Measurements from ENCODE around the gene PPP2R3B. TPM values are rescaled to one million over a fixed set of nuclear protein-coding genes. Genes with fewer than 3 reads are reported as not detected.

PPP2R3B gene
- total RNA-seq, 1 donor from 2014 or later, result 28.2 TPM

DNA sequence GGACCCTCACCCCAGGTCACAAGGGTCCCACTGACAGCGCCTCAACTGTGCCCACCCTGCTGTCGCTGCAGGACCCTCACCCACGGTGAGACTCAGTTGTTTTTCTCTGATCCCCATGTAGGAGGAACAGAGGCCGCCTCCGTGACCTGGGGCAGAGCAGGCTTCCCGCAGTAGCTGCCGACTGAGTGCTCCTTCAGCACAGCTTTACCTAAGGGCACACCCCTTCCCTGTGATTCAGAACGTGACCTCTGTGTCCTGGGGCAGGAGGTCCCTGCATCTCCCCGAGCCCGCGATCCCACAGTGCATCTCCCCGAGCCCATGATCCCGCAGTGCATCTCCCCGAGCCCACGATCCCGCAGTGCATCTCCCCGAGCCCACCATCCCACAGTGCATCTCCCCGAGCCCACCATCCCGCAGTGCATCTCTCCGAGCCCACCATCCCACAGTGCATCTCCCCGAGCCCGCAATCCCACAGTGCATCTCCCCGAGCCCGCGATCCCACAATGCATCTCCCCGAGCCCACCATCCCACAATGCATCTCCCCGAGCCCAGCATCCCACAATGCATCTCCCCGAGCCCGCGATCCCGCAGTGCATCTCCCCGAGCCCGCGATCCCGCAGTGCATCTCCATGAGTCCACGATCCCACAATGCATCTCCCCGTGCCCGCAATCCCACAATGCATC is 23.6 kb downstream of the PPP2R3B start:
- peaks cover 5% of the 10 kb centered on the region for H3K4me1 Mint-ChIP-seq (ENCODE audit: unreplicated experiment)
- H3K4me3 Mint-ChIP-seq (ENCODE audit: unreplicated experiment), result no peak overlapping the region
- H3K27ac Mint-ChIP-seq (ENCODE audit: unreplicated experiment), result no peak overlapping the region
- no peaks in the 10 kb centered on the region for H3K27me3 Mint-ChIP-seq (ENCODE audit: unreplicated experiment)
- TF ChIP-seq, protein P1, sequence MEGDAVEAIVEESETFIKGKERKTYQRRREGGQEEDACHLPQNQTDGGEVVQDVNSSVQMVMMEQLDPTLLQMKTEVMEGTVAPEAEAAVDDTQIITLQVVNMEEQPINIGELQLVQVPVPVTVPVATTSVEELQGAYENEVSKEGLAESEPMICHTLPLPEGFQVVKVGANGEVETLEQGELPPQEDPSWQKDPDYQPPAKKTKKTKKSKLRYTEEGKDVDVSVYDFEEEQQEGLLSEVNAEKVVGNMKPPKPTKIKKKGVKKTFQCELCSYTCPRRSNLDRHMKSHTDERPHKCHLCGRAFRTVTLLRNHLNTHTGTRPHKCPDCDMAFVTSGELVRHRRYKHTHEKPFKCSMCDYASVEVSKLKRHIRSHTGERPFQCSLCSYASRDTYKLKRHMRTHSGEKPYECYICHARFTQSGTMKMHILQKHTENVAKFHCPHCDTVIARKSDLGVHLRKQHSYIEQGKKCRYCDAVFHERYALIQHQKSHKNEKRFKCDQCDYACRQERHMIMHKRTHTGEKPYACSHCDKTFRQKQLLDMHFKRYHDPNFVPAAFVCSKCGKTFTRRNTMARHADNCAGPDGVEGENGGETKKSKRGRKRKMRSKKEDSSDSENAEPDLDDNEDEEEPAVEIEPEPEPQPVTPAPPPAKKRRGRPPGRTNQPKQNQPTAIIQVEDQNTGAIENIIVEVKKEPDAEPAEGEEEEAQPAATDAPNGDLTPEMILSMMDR (IDR thresholded peaks at IDR 0.05), result no peak
- no peaks in the 10 kb centered on the region for H3K9me3 Mint-ChIP-seq (ENCODE audit: unreplicated experiment)
- no peak for DNase-seq (ENCODE audit: extremely low spot score, unreplicated experiment)
- H3K36me3 Mint-ChIP-seq (ENCODE audit: unreplicated experiment), result peaks cover 27% of the 10 kb centered on the region

DNA sequence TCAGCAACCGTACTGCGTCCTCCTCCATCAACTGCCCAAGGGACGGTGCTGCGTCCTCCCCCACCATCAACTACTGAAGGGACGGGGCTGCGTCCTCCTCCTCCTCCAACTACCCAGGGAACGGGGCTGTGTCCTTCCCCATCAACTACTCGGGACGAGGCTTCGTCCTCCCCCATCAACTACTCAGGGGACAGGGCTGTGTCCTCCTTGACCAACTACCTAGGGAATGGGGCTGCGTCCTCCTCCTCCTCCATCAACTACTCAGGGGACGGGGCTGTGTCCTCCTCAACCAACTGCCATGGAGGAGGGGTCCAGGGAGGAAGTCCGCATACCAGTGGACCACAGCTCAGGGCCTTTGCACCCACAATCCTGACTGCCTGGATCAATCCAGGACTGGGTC is 24.4 kb downstream of the PPP2R3B start:
- no peaks in the 10 kb centered on the region for H3K9me3 Mint-ChIP-seq (ENCODE audit: unreplicated experiment)

DNA sequence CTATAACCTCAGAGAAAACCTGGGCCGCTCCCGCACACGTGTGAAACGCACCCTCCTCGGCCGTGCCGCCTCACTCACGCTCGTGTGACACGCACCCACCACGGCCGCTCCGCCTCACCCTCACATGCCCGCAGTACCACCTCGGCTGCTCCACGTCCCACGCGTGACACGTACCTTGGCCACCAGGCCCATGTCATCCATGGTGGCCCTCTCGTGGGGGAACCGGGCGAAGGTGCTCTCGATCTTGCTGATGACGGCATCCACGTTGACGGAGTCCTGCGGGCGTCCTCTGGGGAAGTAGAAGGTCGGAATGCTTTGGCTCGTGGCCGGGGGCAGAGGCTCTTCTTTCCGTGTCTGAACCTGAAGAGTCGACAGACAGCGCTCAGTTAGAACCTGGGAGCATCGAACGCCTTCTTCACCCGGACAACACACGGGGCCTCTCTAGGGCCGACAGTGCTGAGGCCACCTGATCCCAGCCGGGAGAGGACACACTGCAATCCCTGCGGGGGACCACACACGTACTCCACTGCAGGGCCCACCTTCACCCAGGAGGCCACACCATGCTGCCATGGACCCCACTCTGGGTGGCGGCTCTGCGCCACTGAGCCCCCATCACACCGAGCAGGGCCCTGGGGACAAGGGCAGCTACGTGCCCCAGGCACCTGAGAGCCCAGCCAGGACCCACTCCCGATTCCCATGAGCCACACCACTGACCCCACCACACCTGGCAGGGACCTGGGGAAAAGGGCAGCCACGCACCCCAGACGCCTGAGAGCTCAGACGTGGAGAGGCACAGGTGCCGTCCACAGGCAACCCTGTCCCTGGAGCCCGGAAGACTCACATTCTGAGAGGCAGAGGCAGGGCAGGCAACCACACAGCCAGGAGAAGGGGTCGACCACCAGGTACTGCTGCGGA is 25.2 kb downstream of the PPP2R3B start:
- no peak for DNase-seq (ENCODE audit: extremely low spot score, unreplicated experiment)
- no peak overlapping the region for H3K27ac Mint-ChIP-seq (ENCODE audit: unreplicated experiment)
- H3K27me3 Mint-ChIP-seq (ENCODE audit: unreplicated experiment), result no peaks in the 10 kb centered on the region
- peaks cover 35% of the 10 kb centered on the region for H3K36me3 Mint-ChIP-seq (ENCODE audit: unreplicated experiment)
- H3K9me3 Mint-ChIP-seq (ENCODE audit: unreplicated experiment), result no peaks in the 10 kb centered on the region
- TF ChIP-seq, protein P1 (IDR thresholded peaks at IDR 0.05), result no peak
- peaks cover 3% of the 10 kb centered on the region for H3K4me1 Mint-ChIP-seq (ENCODE audit: unreplicated experiment)
- no peak overlapping the region for H3K4me3 Mint-ChIP-seq (ENCODE audit: unreplicated experiment)

More for the DNA sequence above, 24.4 kb downstream of the PPP2R3B start:
- TF ChIP-seq, protein P1 (IDR thresholded peaks at IDR 0.05), result no peak
- H3K4me3 Mint-ChIP-seq (ENCODE audit: unreplicated experiment), result no peak overlapping the region
- H3K27ac Mint-ChIP-seq (ENCODE audit: unreplicated experiment), result no peak overlapping the region
- H3K27me3 Mint-ChIP-seq (ENCODE audit: unreplicated experiment), result no peaks in the 10 kb centered on the region
- no peak for DNase-seq (ENCODE audit: extremely low spot score, unreplicated experiment)
- H3K36me3 Mint-ChIP-seq (ENCODE audit: unreplicated experiment), result peaks cover 32% of the 10 kb centered on the region
- peaks cover 3% of the 10 kb centered on the region for H3K4me1 Mint-ChIP-seq (ENCODE audit: unreplicated experiment)

DNA sequence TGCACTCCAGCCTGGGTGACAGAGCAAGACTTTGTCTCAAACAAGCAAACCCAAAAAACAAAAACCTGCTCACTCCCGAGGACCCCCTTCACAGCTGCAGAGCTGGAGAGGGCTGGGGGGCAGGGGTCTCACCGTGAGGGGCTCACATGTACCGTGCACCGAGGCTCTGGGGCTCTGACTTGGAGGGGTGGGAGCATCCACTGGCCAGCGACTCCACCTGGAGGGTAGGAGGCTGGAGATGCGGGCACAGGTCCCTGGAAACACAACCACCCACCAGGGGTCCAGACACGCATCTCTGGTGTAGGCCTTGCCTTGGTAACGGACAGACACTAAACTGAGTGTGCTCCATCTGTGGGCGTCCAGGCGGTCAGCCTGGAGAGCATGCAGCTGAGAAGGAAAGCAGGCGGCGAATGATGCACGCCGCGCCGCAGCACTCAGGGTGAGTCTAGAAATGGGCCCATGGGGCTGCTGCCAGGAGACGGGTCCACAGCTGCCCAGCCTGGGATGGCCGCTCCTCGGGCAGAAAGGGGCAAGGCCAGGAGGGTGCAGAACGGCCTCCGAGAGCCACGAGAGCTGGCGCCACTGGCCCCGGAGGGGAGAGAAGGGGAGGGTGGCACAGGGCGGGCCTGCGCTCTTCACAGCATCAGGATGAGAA is 26.1 kb downstream of the PPP2R3B start:
- no peak for DNase-seq (ENCODE audit: extremely low spot score, unreplicated experiment)
- H3K36me3 Mint-ChIP-seq (ENCODE audit: unreplicated experiment), result peaks cover 35% of the 10 kb centered on the region
- peaks cover 3% of the 10 kb centered on the region for H3K4me1 Mint-ChIP-seq (ENCODE audit: unreplicated experiment)
- H3K4me3 Mint-ChIP-seq (ENCODE audit: unreplicated experiment), result no peak overlapping the region
- no peak overlapping the region for H3K27ac Mint-ChIP-seq (ENCODE audit: unreplicated experiment)
- TF ChIP-seq, protein P1 (IDR thresholded peaks at IDR 0.05), result no peak
- H3K27me3 Mint-ChIP-seq (ENCODE audit: unreplicated experiment), result no peaks in the 10 kb centered on the region
- no peaks in the 10 kb centered on the region for H3K9me3 Mint-ChIP-seq (ENCODE audit: unreplicated experiment)
